Endothelial cell of umbilical vein (primary cell): ENCODE results near the gene STK32A. TPM values are rescaled to one million over a fixed set of nuclear protein-coding genes. Genes with fewer than 3 reads are reported as not detected.

Experiments
- BruUV-seq: library from RNA; stranded (reverse); fragments of 400-500 nt; replicated peaks from 2 replicates; lab custom pipeline; 2021; lab: Mats Ljungman, UMichigan
- CTCF ChIA-PET: fragments of 300-600, 350-600 bp; sonication (Branson Sonifier 250); formaldehyde crosslinking; loops from one replicate; lab custom pipeline; 2021; ENCODE audit warnings: antibody characterized with exemption, inconsistent platforms; lab: Charles Lee
- POLR2A ChIA-PET: fragments of 300-600, 350-600 bp; sonication (Branson Sonifier 250); formaldehyde crosslinking; loops from one replicate; lab custom pipeline; 2021; ENCODE audit warnings: antibody characterized with exemption, inconsistent platforms; lab: Charles Lee
- DNase-seq: peaks from one replicate; pipeline ENCODE4 v3.0.0-alpha.2; 2011; ENCODE audit warnings: low read depth, low spot score
- FAIRE-seq: peaks from 2 replicates; lab custom pipeline; 2011; peaks lifted over from hg19 to GRCh38; lab: Jason Lieb, UNC
- H2AFZ ChIP-seq: 2 replicates; pipeline ENCODE4 v1.6.0; 2012; ENCODE audit warnings: low read depth, low read length, control low read depth, inconsistent platforms
- H3K27ac ChIP-seq: 2 replicates; pipeline ENCODE4 v1.5.1; 2011; ENCODE audit warnings: low read depth, mild to moderate bottlenecking, control low read depth, low read length, moderate library complexity; ENCODE audit not compliant: insufficient read depth
- H3K27me3 ChIP-seq, 2 experiments: 2 replicates each; pipeline versions ENCODE4 v1.6.0 to v1.6.1; 2011; ENCODE audit warnings: low read length in 2 of 2, mixed read lengths in 1 of 2; ENCODE audit not compliant: control insufficient read depth in 2 of 2, insufficient read depth in 2 of 2
- H3K36me3 ChIP-seq, 2 experiments: 2 replicates in 1 of 2; 3 replicates in 1 of 2; pipeline ENCODE4 v1.5.1; 2011; ENCODE audit warnings: low read length in 2 of 2, mild to moderate bottlenecking in 1 of 2, moderate library complexity in 1 of 2; ENCODE audit not compliant: control insufficient read depth in 2 of 2, insufficient read depth in 2 of 2; ENCODE audit errors: extremely low read depth in 1 of 2
- H3K4me1 ChIP-seq: 3 replicates; pipeline ENCODE4 v1.5.1; 2011; ENCODE audit warnings: mild to moderate bottlenecking, low read length; ENCODE audit not compliant: control insufficient read depth, insufficient read depth; ENCODE audit errors: extremely low read depth
- H3K4me2 ChIP-seq: 2 replicates; pipeline ENCODE4 v1.6.1; 2011; ENCODE audit warnings: low read length, control low read depth, mixed read lengths; ENCODE audit not compliant: insufficient read depth
- H3K4me3 ChIP-seq, 3 experiments: fragments of 200-600 bp in 1 of 3; sonication (generic), shearing (Covaris generic) in 1 of 3; replicated peaks in 1 of 3; 2 replicates each; pipeline ENCODE4 v1.5.1; 2011 to 2016; ENCODE audit warnings: control low read depth in 3 of 3, low read length in 3 of 3, mild to moderate bottlenecking in 2 of 3, inconsistent platforms in 1 of 3, low read depth in 1 of 3, moderate library complexity in 1 of 3; ENCODE audit not compliant: insufficient read depth in 1 of 3
- H3K79me2 ChIP-seq: 2 replicates; pipeline ENCODE4 v1.6.0; 2012; ENCODE audit warnings: low read length, inconsistent platforms; ENCODE audit not compliant: control insufficient read depth, insufficient read depth
- H3K9ac ChIP-seq: replicated peaks from 2 replicates; pipeline ENCODE3; 2011; ENCODE audit warnings: low read length, control low read depth; ENCODE audit not compliant: insufficient read depth; ENCODE audit errors: extremely low read depth
- H3K9me1 ChIP-seq: replicated peaks from 3 replicates; pipeline ENCODE4 v1.6.0; 2011; ENCODE audit warnings: mild to moderate bottlenecking, low read length; ENCODE audit not compliant: control insufficient read depth, insufficient read depth; ENCODE audit errors: extremely low read depth
- H3K9me3 ChIP-seq: replicated peaks from 2 replicates; pipeline ENCODE4 v1.5.1; 2012; ENCODE audit warnings: low read length, inconsistent platforms; ENCODE audit not compliant: control insufficient read depth, insufficient read depth
- H4K20me1 ChIP-seq: replicated peaks from 2 replicates; pipeline ENCODE3; 2011; ENCODE audit warnings: mild to moderate bottlenecking, low read length; ENCODE audit not compliant: control insufficient read depth, insufficient read depth; ENCODE audit errors: extremely low read depth
- CTCF ChIP-seq, 2 donors: IDR thresholded peaks; 1 replicate in 1 of 2; 2 replicates in 1 of 2; pipeline ENCODE4 v1.5.1; 2011; ENCODE audit warnings: low read length in 2 of 2, mild to moderate bottlenecking in 2 of 2, moderate library complexity in 2 of 2, control low read depth in 1 of 2, inconsistent platforms in 1 of 2, low read depth in 1 of 2; ENCODE audit not compliant: insufficient read depth in 1 of 2; ENCODE audit errors: extremely low read depth in 1 of 2
- FOS ChIP-seq: IDR thresholded peaks from 2 replicates; pipeline ENCODE4 v1.6.1; 2011; ENCODE audit warnings: mild to moderate bottlenecking, low read length, moderate library complexity, borderline replicate concordance; ENCODE audit not compliant: insufficient read depth
- GATA2 ChIP-seq: IDR thresholded peaks from 2 replicates; pipeline ENCODE4 v1.7.0; 2011; ENCODE audit warnings: low read depth, mild to moderate bottlenecking, moderate library complexity, mixed read lengths, low read length; ENCODE audit not compliant: insufficient read length, insufficient read depth
- JUN ChIP-seq: IDR thresholded peaks from 2 replicates; pipeline ENCODE4 v1.6.1; 2011; ENCODE audit warnings: borderline replicate concordance, low read depth; ENCODE audit not compliant: insufficient read length, insufficient read depth
- MAX ChIP-seq: IDR thresholded peaks from 2 replicates; pipeline ENCODE4 v1.6.1; 2011; ENCODE audit not compliant: insufficient read depth, insufficient read length
- MYC ChIP-seq: IDR thresholded peaks from one replicate; pipeline ENCODE4 v1.6.1; 2011; ENCODE audit warnings: mild to moderate bottlenecking, low read depth, low read length
- POLR2A ChIP-seq: IDR thresholded peaks from 2 replicates; pipeline ENCODE4 v1.6.1; 2012; ENCODE audit warnings: low read depth, mild to moderate bottlenecking, control low read depth, low read length
- POLR2AphosphoS5 ChIP-seq: IDR thresholded peaks from 2 replicates; pipeline ENCODE4 v1.6.1; 2012; ENCODE audit warnings: low read depth, mild to moderate bottlenecking, control low read depth, low read length, moderate library complexity; ENCODE audit not compliant: insufficient read depth
- dilution Hi-C: fragments of 300-500 bp; cut with MboI; formaldehyde crosslinking; loops from one replicate; pipeline ENCODE4 v1.15.0; 2019; ENCODE audit warnings: low sequenced_read_pairs; ENCODE audit not compliant: extremely low pct_ligation_motif_present
- intact Hi-C: fragments of 100-400 bp; cut with micrococcal nuclease; formaldehyde crosslinking; loops from one replicate; pipeline ENCODE4 v1.10.0; 2022
- polyA plus RNA-seq, 4 experiments: library from polyadenylated mRNA; depleted of rRNA in 3 of 4; stranded (reverse) in 3 of 4; unstranded in 1 of 4; fragments of >200 nt; gene quantifications; 2 replicates each; pipeline versions ENCODE4 v1.2.1 to v1.2.3, GENCODE V29; 2011 to 2012; ENCODE audit warnings: missing spikeins in 1 of 4
- total RNA-seq: library from RNA; stranded (reverse); gene quantifications from 2 replicates; pipeline ENCODE4 v1.2.3, GENCODE V29; 2021

Gene STK32A
- total and polyA plus RNA-seq, 2 donors (not counting 3 experiments of a cell fraction or from before 2014, with no cell fraction given) = not detected

GRCh38 chr5:147332658-147333057 lies 97.8 kb downstream of the STK32A start:
- DNase-seq = no peak
- no peak overlapping the region for H2AFZ ChIP-seq
- H3K27me3 ChIP-seq = peaks cover 0 to 8% of the 10 kb centered on the region in 2 experiments
- dilution Hi-C loops = no loop called here
- BruUV-seq = no TSS peak
- ChIA-PET POLR2A (no interaction called here), CTCF (interaction anchor here (1.1 to 1.5 kb wide), 4 partner anchors 9 to 144 kb away, joined by 3 to 5 read pairs (median 4); no protein-coding TSS in a partner anchor)
- H3K79me2 ChIP-seq = no peaks in the 10 kb centered on the region
- H3K9ac ChIP-seq = no peak overlapping the region
- H3K9me3 ChIP-seq = no peaks in the 10 kb centered on the region
- H3K9me1 ChIP-seq = no peaks in the 10 kb centered on the region
- H3K4me1 ChIP-seq = no peaks in the 10 kb centered on the region
- intact Hi-C loops = no loop called here
- H3K36me3 ChIP-seq = no peaks in the 10 kb centered on the region
- H3K4me3 ChIP-seq = no peak overlapping the region
- no peak overlapping the region for H3K4me2 ChIP-seq
- no peak overlapping the region for H3K27ac ChIP-seq
- no peak for FAIRE-seq
- TF ChIP-seq MYC = no peak
- no peak for TF ChIP-seq GATA2
- no peak for TF ChIP-seq POLR2A
- H4K20me1 ChIP-seq = no peaks in the 10 kb centered on the region

GRCh38 chr5:147336876-147337275 lies 102.0 kb downstream of the STK32A start:
- H3K27ac ChIP-seq = no peak overlapping the region
- H3K36me3 ChIP-seq = no peaks in the 10 kb centered on the region
- CTCF ChIA-PET = no interaction called here
- H3K4me3 ChIP-seq = no peak overlapping the region
- intact Hi-C loops = no loop called here
- DNase-seq (no peak), FAIRE-seq (no peak)
- H3K27me3 ChIP-seq = peaks cover 3 to 6% of the 10 kb centered on the region in 2 experiments
- no TSS peak for BruUV-seq
- POLR2A ChIA-PET = no interaction called here
- no peaks in the 10 kb centered on the region for H3K9me3 ChIP-seq
- dilution Hi-C loops = no loop called here
- no peak overlapping the region for H3K4me2 ChIP-seq
- no peak overlapping the region for H2AFZ ChIP-seq
- H3K79me2 ChIP-seq = no peaks in the 10 kb centered on the region
- H4K20me1 ChIP-seq = no peaks in the 10 kb centered on the region
- no peaks in the 10 kb centered on the region for H3K4me1 ChIP-seq
- no peaks in the 10 kb centered on the region for H3K9me1 ChIP-seq
- no peak overlapping the region for H3K9ac ChIP-seq
- no peak for TF ChIP-seq FOS
- TF ChIP-seq CTCF (IDR thresholded peaks at IDR 0.05; ENCODE audit: extremely low read depth in 1 of 2, insufficient read depth in 1 of 2, low read depth in 1 of 2, low read length in 2 of 2) = no peak
- no peak for TF ChIP-seq POLR2AphosphoS5
- TF ChIP-seq JUN = no peak
- TF ChIP-seq MAX = no peak
